IPS-20b (cell line): ENCODE data around the gene SCFD2.

ENCODE experiments used
- H3K27ac ChIP-seq: one replicate; pipeline ENCODE4 v1.5.1; 2013; ENCODE audit warnings: low read length
- H3K27me3 ChIP-seq: 2 replicates; pipeline ENCODE4 v1.6.1; 2013; ENCODE audit warnings: mild to moderate bottlenecking, low read length, inconsistent platforms; ENCODE audit not compliant: insufficient read depth
- H3K36me3 ChIP-seq: 2 replicates; pipeline ENCODE4 v1.6.1; 2013; ENCODE audit warnings: low read depth, mild to moderate bottlenecking, inconsistent platforms, low read length, moderate library complexity; ENCODE audit not compliant: insufficient read depth
- H3K4me1 ChIP-seq: 2 replicates; pipeline ENCODE4 v1.6.1; 2013; ENCODE audit warnings: mild to moderate bottlenecking, control low read depth, inconsistent platforms, low read length, moderate library complexity; ENCODE audit not compliant: insufficient read depth
- H3K4me3 ChIP-seq: 2 replicates; pipeline ENCODE4 v1.5.1; 2013; ENCODE audit warnings: mild to moderate bottlenecking, low read length, inconsistent platforms
- H3K9ac ChIP-seq: 2 replicates; pipeline ENCODE4 v1.6.1; 2013; ENCODE audit warnings: low read depth, mild to moderate bottlenecking, inconsistent platforms, low read length, moderate library complexity
- H3K9me3 ChIP-seq: 2 replicates; pipeline ENCODE4 v1.6.1; 2013; ENCODE audit warnings: mild to moderate bottlenecking, low read depth, low read length, inconsistent platforms; ENCODE audit not compliant: insufficient read depth

Gene SCFD2

GRCh38 chr4:53116954-53117353 lies 248.9 kb downstream of the SCFD2 start:
- no peaks in the 10 kb centered on the region; the same call in 1 of the 2 replicates for H3K9me3 ChIP-seq
- H3K27ac ChIP-seq = no peak overlapping the region
- H3K27me3 ChIP-seq = no peaks in the 10 kb centered on the region
- no peak overlapping the region for H3K9ac ChIP-seq
- H3K36me3 ChIP-seq = no peaks in the 10 kb centered on the region
- 0 out of 2 replicates have a peak, but pooled peaks cover 7% of the 10 kb centered on the region for H3K4me1 ChIP-seq
- no peak overlapping the region for H3K4me3 ChIP-seq

DNA sequence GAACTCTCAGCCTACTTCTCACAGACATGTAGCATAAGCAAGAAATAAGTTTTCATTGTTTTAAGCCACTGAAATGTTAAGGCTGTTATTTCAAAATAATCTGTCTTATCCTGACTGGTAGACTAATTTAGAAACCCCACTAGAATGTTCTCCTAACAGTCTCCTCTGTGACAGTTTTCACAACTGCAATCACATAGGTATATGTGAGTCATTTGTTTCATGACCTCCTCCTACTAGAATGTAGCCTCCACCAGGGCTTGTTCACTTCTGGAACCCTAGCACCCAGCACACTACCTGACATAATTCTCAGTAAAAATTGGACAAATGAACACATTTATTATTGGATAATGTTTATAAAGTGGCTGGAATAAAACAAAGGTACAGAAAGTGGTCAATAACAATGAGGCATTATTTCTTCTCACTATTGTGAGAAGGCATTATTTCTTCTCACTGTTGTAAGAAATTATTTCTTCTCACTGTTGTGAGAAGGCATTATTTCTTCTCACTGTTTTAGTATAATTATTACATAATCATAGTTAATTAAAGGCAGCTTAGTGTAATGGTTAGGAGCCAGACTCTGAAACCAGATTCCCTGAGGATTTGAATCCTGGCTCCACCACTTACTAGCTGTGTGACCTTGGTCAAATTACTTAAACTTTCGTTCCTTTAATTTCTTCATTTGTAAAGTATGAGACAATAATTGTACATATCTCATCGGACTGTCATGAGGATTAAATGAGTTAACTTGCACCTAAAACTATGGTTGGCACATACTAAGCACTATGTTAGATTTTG lies 252.2 kb downstream of the SCFD2 start:
- Histone ChIP-seq H3K9me3 (no peaks in the 10 kb centered on the region; the same call in 1 of the 2 replicates), H3K27me3 (no peaks in the 10 kb centered on the region), H3K9ac (no peak overlapping the region), H3K4me3 (no peak overlapping the region), H3K36me3 (no peaks in the 10 kb centered on the region), H3K4me1 (no peaks in the 10 kb centered on the region), H3K27ac (no peak overlapping the region)

DNA sequence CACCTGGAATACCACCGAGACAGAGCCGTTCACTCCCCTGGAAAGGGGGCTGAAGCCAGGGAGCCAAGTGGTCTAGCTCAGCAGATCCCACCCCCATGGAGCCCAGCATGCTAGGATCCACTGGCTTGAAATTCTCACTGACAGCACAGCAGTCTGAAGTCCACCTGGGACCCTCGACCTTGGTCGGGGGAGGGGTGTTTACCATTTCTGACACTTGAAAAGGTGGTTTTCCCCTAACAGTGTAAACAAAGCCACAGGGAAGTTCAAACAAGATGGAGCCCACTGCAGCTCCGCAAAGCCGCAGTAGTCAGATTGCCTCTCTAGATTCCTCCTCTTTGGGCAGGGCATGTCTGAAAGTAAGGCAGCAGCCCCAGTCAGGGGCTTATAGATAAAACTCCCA lies 260.5 kb downstream of the SCFD2 start:
- Histone ChIP-seq H3K4me1 (no peaks in the 10 kb centered on the region; the same call in 1 of the 2 replicates), H3K9me3 (no peaks in the 10 kb centered on the region), H3K9ac (no peak overlapping the region), H3K27ac (no peak overlapping the region), H3K36me3 (no peaks in the 10 kb centered on the region), H3K4me3 (no peak overlapping the region), H3K27me3 (no peaks in the 10 kb centered on the region)

DNA sequence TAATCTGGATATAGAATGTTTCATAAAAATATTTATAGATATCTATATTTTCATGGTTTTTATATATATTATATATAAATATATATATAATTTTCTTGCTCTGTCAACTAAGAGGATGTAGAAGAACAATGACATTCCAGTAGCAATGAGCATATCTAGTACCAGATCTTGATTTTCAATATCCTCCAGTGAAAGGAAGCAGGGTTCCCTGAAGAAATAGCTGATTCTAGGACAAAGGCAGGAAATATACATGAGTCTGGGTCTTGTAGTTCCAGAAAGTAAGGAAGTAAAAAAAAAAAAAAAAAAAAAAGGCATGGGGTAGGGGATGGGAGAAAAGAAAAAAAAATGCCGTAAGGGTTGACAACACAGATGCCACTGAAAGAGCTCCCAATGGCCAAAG lies 262.4 kb downstream of the SCFD2 start:
- Histone ChIP-seq H3K4me1 (no peaks in the 10 kb centered on the region; the same call in 1 of the 2 replicates), H3K36me3 (no peaks in the 10 kb centered on the region), H3K4me3 (no peak overlapping the region), H3K27ac (no peak overlapping the region), H3K27me3 (no peaks in the 10 kb centered on the region), H3K9me3 (peaks cover 4% of the 10 kb centered on the region; the same call in 1 of the 2 replicates), H3K9ac (no peak overlapping the region)

GRCh38 chr4:53101191-53101581 lies 264.7 kb downstream of the SCFD2 start:
- Histone ChIP-seq H3K4me3 (no peak overlapping the region), H3K9me3 (peaks cover 4% of the 10 kb centered on the region; the same call in 1 of the 2 replicates), H3K27ac (no peak overlapping the region), H3K27me3 (no peaks in the 10 kb centered on the region), H3K9ac (no peak overlapping the region), H3K36me3 (no peaks in the 10 kb centered on the region), H3K4me1 (no peaks in the 10 kb centered on the region; the same call in 1 of the 2 replicates)

DNA sequence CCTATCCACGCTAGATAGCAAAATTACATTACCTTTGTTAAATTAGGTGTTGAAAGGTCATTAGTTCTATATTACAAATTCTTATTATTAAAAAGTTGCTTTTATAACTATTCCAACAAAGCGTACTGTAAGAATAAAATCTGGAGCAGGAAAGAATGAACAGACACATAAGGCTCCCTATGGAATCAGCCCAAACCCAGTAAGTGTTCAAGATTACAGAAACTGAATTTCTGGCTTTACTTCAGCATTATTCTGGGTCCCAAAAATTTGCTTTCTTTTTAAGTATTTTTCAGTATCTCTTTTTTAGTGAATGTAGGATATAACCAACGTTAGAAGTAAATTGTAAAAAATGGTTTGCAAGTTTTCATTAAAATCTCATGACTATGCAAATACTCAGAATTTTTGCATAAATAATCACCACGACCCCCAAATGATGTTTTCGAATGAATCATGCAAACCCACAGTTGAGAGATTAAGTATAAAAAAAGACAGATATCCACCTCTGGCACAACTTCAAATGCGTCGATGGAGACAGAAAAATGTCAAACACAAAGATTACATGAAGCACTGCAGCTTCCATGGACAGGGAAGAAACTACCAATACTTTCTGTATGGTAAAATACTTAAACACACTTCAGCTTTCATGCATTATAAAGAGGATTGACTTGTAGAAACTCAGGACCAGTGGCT lies 265.2 kb downstream of the SCFD2 start:
- no peak overlapping the region for H3K27ac ChIP-seq
- H3K36me3 ChIP-seq = no peaks in the 10 kb centered on the region
- peaks cover 4% of the 10 kb centered on the region; the same call in 1 of the 2 replicates for H3K9me3 ChIP-seq
- H3K9ac ChIP-seq = no peak overlapping the region
- no peak overlapping the region for H3K4me3 ChIP-seq
- H3K4me1 ChIP-seq = no peaks in the 10 kb centered on the region; the same call in 1 of the 2 replicates
- no peaks in the 10 kb centered on the region for H3K27me3 ChIP-seq

GRCh38 chr4:53098681-53099121 lies 267.2 kb downstream of the SCFD2 start:
- Histone ChIP-seq H3K4me3 (no peak overlapping the region), H3K9me3 (peaks cover 4% of the 10 kb centered on the region; the same call in 1 of the 2 replicates), H3K9ac (no peak overlapping the region), H3K27me3 (no peaks in the 10 kb centered on the region), H3K4me1 (no peaks in the 10 kb centered on the region), H3K36me3 (no peaks in the 10 kb centered on the region), H3K27ac (no peak overlapping the region)

DNA sequence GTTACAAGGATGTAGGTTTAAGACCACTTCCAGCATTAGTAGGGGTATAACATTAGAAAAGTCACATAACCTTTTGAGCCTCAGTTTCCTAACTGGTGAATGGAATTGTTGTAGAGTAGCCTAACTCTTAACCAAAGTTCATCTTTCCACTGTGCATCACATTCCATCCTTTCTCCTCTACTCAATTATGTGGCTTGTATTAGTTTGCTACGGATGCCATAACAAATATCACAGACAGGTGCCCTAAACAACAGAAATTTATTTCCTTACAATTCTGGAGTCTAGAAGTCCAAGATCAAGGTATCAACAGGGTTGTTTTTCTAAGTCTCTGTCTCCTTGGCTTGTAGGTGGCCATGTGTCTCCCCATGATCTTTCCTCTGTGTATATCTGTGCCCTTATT lies 271.8 kb downstream of the SCFD2 start:
- Histone ChIP-seq H3K4me3 (no peak overlapping the region), H3K27me3 (no peaks in the 10 kb centered on the region), H3K4me1 (no peaks in the 10 kb centered on the region), H3K36me3 (no peaks in the 10 kb centered on the region), H3K27ac (no peak overlapping the region), H3K9me3 (peaks cover under 1% of the 10 kb centered on the region; the same call in 1 of the 2 replicates), H3K9ac (no peak overlapping the region)

GRCh38 chr4:53089936-53090729 lies 275.7 kb downstream of the SCFD2 start:
- Histone ChIP-seq H3K36me3 (no peaks in the 10 kb centered on the region), H3K4me1 (no peaks in the 10 kb centered on the region), H3K9me3 (no peaks in the 10 kb centered on the region), H3K4me3 (no peak overlapping the region), H3K27me3 (no peaks in the 10 kb centered on the region), H3K27ac (no peak overlapping the region), H3K9ac (no peak overlapping the region)

GRCh38 chr4:53088152-53088551 lies 277.7 kb downstream of the SCFD2 start:
- H3K27ac ChIP-seq = no peak overlapping the region
- H3K27me3 ChIP-seq = no peaks in the 10 kb centered on the region
- peaks cover 11% of the 10 kb centered on the region for H3K9me3 ChIP-seq
- H3K36me3 ChIP-seq = no peaks in the 10 kb centered on the region
- no peak overlapping the region for H3K4me3 ChIP-seq
- H3K9ac ChIP-seq = no peak overlapping the region
- no peaks in the 10 kb centered on the region for H3K4me1 ChIP-seq

- H3K4me1 ChIP-seq = no peaks in the 10 kb centered on the region
- H3K9me3 ChIP-seq = no peaks in the 10 kb centered on the region
- H3K4me3 ChIP-seq = no peak overlapping the region
- no peak overlapping the region for H3K27ac ChIP-seq
- no peaks in the 10 kb centered on the region for H3K36me3 ChIP-seq
- H3K27me3 ChIP-seq = no peaks in the 10 kb centered on the region
- H3K9ac ChIP-seq = no peak overlapping the region
Observed at GRCh38 chr4:53076374-53076958, 289.4 kb downstream of the SCFD2 start.
